GM18867 (cell line): ENCODE measurements around the gene TMEM120A.

Experiments used
- ATAC-seq: cut with Tn5 transposase; IDR thresholded peaks from one replicate; pipeline ENCODE4 v1.9.1; 2021; ENCODE audit warnings: mild to moderate bottlenecking, moderate library complexity; ENCODE audit not compliant: unreplicated experiment

TMEM120A gene

DNA sequence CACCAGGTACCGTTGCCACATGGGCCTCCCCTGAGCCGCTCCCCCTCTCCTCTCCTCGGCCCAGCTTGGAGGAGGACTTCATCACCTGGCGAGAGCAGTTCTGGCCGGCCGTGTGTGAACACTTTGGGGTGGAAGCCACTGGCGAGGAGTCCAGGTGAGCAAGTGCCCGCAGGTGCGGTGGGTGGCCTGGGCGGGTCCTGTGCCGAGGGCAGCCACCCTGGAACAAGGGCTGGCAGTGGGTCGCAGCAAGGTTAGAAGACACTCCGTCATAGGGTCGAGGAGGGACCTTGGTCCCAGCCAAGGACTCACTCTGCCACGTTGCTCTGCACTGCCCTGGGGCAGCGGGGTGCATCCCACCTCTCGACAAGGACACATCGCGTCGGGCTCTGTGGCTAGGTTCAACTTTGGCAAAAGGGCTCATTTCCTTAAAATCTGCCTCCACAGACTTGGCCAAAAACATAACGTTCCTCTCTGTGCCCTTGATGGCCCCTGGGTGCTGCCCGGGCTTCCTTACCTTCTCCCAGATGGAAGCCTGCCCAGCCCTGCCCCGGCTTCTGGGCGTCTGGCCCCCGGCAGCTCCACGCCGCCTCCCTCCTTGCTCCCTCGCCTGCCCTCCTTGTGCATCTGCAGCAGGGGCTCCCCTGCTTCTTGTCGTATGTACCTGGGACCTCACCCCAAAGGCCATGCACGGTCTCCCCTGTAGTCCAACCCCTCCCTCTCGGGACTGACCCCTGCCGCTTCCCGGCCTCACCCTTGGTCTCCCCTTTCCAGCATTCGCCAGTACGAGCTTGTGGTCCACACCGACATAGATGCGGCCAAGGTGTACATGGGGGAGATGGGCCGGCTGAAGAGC lies 12.7 kb downstream of the TMEM120A start:
- no peak for ATAC-seq

DNA sequence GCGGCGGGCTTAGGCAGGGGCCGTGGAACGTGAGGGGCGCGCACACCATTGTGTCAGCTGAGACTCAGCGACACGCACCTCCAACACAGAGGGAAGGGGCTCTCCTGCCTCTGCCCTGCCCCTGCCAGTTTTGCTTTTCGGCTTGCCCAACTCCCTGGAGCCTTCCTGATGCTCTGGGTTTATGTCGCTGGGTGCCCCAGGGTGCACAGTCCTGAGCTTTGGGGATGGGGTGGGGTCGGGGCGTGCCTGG lies 13.3 kb downstream of the TMEM120A start:
- no peak for ATAC-seq

DNA sequence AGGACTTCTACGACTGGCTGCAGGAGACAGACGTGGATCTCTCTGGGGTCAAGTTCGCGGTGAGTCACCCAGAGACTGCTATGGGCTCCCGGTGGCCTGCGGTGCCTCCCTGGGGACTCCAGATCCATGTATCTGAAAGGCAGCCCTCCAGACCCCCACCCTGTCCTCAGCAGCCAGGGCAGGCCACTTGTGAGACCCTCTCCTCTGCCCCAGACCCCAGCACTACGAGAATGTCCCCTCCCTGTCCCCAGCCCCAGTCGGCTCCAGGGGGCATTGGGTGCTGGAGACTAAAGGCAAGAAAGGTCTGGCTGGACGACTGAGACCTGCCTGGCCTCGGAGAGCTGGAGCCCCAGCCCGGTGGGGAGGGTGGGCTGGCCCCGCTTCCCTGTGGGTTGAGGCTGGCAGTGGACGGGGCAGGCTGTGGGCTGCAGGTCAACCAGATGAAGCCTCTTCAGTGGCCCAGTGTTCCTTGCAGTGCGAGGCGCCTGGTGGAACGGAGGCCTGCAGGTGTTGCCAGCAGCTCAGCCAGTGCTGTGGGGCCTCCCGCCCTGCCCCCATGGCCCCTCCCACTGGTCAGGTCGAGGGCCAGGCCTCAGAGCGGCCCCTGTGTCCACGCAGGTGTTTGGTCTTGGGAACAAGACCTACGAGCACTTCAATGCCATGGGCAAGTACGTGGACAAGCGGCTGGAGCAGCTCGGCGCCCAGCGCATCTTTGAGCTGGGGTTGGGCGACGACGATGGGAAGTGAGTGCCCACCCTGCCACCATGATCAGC lies 13.8 kb downstream of the TMEM120A start:
- ATAC-seq, result no peak

DNA sequence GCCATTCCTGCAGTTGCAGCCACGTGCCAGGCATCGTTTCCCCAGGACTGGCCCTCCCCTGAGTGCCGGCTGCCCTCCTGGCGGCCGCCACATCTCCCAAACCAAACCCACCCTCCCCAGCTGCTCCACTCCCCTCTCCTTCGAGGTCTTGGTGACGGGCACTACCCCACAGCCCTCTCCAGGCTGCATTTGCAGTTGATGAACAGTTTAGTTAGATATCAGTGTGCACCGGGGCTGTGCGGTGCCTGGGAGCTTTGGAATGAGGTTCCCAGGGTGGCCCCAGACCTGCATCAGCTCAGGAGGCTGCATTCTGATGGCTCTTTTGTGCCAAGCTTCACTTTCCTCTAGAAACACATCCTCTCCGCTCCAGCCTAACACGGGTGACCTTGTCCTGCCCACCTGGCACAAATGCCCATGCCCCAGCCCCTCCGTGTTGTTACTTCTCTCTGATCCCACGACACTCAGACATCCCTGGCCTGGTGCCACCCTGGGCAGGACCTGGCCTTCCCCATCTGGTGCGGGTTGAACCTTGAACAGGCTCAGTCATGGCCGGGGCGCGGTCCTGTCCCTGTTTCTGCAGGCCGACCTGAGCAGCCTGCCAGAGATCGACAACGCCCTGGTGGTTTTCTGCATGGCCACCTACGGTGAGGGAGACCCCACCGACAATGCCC lies 14.5 kb downstream of the TMEM120A start:
- no peak for ATAC-seq

DNA sequence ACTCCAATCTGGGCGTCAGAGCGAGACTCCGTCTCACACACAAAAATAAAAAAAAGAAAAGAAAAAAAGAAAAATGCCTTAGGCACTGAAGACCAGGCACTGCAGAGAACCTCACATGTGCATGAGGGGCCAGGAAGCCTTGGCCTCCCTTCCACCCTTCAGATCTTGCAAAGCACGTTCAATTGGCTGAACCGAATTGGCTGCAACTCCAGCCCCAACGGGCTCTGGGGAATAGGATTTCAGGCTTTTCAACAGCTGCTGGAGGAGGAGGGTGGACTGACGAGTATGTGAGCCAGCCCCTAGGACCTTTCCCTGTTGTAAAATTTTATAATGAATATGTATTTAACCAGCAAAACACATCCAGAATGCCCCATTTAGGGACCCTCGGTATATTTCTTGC lies 16.7 kb downstream of the TMEM120A start:
- no peak for ATAC-seq

DNA sequence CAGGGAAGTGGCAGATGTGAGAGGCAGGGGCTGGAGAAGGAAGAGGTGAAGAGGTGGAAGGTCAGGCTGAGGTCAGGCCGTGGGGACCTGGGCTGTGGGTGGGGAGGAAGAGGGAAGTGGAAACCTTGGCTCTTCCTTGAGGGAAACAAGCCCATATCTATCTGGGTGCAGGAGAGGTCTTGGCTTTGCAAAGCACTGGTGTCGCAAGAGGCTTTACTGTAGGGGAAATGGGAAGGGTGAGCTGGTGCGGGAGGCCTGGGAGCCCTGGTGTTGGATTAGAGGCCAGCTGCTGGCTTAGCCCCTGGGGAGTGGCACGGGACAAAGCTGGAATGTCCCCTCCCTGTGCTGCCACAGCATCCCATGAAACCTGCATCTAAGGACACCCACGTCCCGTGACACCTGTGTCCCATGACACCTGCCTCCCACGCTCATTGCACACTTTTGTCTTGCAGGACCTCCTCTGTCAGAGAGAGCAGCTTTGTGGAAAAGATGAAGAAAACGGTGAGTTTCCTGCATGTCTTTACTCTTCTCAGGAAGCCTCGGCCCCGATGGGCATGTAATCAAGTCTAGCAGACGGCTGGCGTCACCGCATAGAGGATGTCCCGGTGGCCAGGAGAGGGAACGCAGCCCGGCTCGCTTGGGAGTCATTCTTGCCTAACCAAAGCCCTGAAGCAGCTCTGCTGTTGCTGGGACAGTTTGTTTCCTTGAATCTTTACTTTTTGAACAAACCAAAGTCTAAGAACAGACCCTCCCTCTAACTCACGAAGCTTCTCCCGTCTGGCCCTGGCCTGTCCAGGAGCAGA lies 22.2 kb downstream of the TMEM120A start:
- no peak for ATAC-seq

DNA sequence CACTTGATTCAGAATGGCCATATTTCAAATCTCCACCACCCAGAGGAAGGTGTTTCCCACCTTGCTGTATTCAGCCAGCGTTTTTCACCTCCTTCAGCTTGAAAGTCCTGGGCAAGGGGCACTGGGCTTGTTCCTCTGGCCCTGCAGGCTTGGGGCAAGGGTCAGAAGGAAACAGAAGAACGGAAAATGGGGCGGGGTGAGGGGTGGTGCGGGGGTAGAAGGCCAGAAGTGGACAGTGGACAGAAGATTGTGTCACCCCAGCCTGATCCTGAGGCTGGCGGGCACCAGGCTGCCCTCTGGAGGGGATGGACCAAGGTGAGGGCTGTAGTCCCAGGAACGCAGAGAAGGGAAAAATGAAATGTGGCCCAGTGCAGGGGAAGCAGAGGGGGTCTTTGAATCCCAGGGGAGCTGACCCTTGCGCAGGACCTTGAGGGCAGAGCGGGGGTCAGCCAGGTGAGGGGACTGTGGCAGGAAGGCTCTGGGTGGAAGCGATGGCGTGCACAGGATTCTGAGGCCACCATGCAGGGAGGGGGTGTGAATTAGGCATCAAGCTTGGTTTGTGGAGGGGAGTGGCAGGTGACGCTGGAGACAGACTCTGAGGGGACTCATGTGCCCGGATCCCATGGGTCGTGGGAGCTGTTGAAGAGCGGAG lies 23.0 kb downstream of the TMEM120A start:
- ATAC-seq, result no peak

DNA sequence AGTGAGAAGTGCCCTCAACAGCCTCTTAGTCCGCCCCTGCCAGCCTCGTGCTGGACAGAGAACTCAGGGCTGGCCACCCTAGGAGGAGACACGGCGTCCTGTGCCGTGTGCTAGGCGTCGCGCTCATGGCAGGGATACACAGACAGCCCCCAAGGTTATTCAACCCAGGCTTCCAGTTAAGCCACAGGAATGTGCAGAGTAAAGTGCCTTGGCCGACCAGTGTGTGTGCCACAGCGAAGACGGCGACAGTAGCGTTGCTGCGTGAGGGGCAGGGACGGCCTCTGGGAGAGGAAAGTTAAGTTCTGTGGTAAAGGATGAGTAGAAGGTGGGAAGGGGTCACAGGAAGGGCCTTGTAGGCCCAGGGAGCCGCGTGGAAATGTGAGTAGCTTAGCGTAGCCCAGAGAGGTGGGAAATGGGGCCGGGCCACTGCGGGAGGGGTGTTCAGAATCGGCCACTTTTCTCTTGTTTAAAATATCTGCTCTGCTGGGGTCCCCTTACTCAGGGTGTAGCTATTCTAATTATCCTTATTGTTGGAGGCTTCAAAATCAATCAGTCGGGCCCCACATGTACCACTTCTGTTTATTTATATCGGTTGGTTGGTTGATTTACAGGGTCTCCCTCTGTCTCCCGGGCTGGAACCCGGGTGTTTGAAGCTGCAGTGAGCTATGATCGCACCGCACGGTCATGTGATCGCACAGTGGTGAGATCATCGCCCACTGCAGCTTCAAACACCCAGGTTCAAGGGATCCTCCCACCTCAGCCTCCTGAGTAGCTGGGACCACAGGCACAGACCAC lies 24.5 kb downstream of the TMEM120A start:
- no peak for ATAC-seq

DNA sequence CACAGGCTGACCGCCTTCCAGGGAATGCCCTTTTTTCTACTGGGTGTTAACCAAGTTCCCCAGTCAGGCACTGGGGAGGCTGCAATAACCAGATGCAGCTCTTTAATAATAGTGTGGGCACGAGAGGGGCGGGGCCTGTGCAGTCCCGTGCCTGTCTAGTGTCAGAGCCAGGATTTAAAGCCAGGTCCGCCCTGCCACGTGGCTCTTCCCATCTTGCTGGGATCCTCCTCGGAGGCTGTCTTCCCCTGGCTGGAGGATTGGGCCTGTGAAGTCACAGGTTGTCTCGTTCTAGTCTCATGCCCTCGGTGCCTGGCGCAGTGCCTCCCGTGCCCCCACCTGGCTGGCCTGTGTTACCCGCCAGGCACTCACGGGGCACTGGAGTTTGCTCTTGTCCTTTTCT lies 25.2 kb downstream of the TMEM120A start:
- no peak for ATAC-seq

DNA sequence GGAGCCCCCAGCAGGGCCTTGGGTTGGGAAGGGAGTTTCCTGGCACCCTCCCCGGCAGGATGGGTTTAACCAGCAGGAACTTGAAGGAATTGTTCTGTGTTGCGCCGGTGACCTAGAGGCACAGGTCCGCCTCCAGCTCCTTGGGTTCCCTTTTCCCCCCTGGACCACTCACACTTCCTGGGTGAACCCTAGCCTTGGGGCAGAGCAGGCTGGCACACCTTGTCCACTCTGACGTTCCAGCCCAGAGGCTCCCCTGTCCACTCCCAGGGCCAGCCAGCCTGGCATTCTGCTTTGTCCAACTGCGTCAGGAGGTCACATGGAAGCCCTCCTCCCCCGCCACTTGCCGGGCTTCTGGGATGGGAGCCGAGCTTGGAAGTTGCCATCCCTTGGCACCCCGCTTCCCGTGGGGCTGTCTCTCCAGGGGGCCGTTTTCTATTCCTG lies 25.8 kb downstream of the TMEM120A start:
- ATAC-seq, result no peak

DNA sequence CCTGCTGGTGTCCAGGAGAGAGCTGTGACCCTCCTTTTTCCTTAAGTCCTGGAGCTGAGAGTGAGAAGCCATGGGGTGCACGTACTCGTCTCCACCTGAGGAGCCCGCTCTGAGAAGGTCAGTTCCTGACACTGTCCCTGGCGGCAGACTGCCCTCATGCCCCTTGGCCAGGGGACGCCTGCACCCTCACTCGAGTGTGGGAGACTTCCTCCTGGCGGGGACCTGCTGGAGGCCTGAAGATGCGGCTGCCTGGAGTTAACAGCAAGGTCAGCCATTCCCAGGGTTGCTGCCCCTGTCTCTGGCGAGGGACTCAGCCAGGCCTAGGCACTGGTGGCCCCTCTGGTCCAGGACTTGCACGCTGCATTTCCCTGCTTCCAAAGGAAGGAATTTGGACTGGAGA lies 26.4 kb downstream of the TMEM120A start:
- no peak for ATAC-seq

DNA sequence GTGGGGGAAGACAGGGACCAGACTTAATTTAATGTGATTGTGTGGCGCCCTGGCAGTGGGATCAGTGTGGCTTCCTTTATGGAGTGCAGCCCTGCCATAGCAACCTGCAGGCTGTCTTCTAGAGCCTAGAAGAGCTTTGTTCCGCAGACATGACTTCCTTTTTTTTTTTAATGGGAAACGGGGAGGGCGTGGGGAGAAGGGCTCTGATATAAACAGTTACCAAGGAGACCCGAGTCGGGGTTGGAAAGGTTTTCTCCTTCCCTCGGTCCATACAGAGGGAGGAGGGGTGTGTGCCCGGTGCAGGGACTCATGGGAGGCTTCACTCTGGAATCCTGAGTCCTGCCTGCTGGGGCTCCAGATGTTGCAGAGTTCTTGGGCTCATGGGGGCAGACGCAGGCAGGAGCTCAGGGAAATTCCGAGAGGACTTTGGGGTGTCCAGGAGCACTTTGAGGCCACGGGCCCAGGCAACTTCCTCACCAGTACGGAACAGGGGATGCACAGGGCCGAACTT lies 26.9 kb downstream of the TMEM120A start:
- ATAC-seq, result no peak

DNA sequence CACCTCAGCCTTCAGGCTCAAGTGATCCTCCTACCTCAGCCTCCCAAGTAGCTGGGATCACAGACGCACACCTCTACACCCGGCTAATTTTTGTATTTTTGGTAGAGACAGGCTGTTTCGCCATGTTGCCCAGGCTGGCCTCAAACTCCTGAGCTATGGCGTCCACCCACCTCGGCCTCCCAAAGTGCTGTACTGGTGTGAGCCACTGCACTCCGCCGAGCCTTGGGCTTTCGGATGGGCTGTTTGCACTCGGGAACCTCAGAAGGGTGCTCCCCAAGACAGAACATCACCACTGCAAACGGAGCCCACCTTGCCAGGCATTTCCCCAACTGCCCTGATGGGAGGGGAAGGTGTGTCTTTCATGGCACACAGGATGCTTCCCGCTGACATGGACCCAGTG lies 27.3 kb downstream of the TMEM120A start:
- ATAC-seq, result no peak

DNA sequence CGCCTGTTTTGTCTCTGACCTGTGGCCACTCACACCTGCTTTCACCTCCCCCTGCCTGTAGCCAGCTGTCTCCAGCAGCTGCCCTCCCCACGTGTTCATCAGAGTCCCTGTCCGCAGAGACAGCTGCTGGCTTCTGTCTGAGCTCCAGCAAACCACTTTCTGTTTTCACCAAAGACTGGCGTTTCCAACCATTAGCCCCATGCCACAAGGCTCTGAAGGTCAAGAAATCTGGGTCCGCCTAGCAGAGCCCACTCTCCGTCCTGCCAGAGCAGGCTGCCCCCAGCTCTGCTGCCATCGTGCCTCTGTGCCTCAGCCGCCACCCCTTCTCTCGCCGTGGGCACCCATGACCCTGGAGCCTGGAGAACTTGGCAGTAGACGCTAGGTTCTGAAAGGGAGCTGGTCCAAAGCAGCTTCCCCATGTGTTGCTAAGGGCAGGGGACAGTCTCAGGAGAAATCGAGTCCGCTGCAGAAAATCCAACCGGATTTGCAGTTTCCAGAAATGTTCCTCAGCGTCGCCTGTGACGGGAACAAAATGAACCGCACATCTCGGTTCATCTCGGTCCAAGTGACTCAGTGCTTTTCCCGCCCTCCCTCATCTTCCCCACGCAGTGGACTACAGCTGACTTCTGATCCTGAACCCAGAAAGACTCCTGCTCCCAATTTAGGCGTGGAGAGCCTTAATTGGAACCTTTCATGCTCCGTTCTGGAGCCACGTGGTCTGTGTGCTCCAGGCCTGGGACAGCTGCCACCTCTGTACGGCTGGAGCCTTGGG lies 28.0 kb downstream of the TMEM120A start:
- no peak for ATAC-seq

DNA sequence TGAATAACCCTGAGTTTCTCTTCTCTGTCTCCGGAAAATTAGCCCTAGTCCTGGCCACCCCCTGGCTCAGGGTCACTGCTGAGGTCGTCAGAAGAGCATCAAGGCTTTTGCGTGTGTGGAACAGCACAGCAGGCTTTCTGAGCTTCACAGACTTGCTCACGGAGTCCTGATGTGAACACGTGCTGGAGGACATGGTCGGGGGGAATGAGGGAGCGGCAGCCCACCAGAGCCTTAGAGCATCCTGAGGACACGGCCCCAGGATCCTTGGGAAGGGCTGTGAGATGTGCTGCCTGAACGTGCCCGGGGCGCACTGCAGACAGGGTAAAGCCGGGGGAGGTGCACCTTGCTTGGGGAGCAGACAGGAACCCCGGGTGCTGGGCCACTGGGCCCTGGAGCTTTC lies 28.8 kb downstream of the TMEM120A start:
- no peak for ATAC-seq

DNA sequence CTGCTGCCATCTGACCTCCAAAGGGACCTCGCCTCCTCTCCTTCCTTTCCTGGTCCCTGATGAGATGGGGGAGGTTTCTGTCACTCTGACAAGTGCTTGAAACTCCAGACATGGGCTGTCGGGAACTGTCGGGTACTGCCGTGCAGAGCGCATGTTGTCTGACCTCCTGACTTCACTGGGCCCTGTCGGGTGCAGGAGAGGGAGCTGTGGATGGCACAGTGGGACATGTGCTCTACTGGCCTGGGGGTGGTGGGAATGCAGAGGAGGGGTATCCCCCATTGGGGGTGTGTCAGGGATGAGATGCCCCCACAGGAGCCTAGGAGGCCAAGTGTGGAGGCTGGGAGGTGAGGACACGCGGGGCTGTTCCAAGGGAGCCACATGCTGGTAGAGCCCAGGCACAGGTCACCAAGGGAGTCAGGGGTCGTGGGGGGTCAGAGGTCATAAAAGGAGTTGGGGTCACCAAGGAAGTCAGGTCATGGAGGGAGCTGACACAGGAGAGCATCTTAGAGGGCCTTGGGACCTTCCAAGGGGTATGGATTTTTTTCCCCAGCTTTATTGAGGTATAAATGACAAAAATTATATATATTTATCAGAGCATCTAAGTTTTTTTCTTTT lies 30.9 kb downstream of the TMEM120A start:
- no peak for ATAC-seq

DNA sequence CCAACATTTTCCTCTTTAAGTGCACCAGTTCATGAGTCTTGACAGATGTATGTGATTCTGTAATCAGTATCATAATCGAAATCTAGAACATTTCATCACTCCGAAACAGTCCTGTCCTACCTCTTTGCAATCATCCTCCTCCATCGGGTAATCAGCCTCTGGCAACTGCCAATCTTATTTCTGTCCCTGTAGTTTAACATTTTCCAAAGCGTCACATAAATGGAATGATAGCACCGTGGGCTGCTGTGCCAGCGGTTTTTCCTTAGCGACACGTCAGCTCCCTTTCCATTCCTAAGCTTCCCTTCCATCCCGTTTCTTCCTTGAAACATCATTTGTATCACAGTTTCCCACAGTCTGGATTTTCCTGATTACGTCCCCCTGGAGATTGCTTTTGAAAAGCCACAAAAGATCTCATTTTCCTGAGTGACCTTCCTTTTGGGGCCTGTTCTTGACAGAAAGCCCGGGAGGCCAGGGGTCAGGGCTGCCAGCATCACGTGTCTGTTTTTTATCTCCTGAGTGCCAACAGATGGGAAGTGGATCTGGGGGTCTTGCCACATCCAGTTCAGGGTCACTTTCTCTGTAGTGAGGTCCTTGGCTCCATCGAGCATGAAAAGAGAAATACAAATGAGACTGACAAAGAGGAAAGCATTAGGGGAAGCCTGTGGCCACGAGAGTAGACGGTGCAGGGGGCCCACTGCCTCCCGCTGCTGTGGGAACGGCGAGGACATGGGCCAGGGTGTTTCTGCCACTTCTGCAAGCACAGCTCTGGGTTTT lies 31.6 kb downstream of the TMEM120A start:
- ATAC-seq, result no peak

DNA sequence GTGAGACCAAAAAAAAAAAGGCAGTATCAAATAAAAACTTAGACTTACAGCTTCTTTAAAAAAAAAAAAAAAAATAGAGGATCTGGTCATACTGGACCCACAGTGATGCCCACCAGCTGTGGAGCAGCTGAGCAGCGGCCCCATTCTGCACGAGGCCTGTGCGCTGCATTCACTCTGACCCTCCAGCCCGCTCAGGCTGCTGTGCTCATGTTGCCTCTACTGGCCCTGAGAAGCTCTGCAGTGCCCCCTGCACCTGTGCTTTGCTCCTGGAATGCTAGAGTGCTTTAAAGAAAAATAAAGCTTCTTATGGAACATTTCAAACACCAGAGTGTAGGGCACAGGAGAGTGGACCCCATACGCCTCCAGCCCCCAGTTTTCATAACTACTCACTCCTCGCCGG lies 33.2 kb downstream of the TMEM120A start:
- ATAC-seq, result no peak
